GM19240 (cell line): Measurements from ENCODE around the gene C6orf62.
"Not testable (repeated sequence)": the region's sequence is repeated elsewhere in the genome, so short reads cannot be mapped to it uniquely, and the experiment has no call there.

Experiments used
- DNase-seq: peaks from one replicate; pipeline ENCODE4 v3.0.0; 2011; ENCODE audit warnings: low spot score; ENCODE audit not compliant: insufficient read length

The C6orf62 gene

DNA sequence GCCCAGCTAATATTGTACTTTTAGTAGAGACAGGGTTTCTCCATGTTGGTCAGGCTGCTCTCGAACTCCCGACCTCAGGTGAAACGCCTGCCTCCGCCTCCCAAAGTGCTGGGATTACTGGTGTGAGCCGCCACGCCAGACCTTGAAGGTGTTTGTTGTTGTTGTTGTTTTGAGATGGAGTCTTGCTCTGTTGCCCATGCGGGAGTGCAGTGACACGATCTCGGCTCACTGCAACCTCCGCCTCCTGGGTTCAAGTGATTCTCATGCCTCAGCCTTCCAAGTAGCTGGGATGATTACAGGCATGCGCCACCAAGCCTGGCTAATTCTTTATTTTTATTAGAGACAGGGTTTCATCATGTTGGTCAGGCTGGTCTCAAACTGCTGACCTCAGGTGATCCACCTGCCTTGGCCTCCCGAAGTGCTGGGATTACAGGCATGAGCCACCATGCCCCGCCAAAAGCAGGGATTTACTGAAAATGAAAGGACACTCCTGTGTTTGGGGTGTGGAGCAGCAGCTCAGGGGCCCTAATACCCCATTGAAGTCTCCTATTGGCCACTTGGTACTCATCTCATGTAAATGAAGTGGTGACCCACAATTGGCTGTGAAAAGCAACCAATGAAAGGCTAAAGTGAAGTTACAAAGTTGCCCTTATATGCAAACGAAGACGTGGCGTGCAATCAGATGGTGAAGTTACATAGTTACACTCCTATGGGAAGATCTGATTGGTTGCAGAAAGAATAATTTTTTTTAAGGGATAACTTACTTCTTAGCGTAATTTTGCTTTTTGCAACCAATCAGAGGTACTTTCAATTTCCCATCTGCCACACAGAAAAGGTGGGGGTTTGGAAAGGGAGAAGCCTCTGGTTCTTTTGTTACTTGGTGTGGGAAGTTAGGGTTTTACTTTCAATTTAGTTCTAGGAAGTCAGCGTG lies 50.6 kb downstream of the C6orf62 start:
- not testable (repeated sequence) for DNase-seq

DNA sequence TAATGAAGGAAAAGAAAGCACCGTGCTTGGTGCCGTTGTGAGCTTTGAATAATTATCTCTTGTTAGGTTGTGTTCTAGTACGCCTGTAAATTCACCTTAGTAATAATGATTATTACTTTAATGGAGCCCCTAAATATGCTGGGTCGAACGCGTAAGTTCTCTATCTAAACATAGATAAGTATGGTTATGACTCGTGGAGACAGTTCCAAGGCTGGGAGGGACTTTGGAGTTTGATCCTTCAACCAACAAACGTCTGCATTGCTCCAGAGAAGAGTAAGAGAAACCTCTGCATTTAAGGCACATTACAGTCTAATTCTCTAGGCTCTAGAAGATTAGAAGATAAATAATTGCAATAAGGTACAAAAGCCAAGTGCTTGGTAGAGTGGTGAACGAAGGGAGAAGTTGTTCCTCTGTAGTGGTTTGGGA lies 51.6 kb downstream of the C6orf62 start:
- no peak for DNase-seq

DNA sequence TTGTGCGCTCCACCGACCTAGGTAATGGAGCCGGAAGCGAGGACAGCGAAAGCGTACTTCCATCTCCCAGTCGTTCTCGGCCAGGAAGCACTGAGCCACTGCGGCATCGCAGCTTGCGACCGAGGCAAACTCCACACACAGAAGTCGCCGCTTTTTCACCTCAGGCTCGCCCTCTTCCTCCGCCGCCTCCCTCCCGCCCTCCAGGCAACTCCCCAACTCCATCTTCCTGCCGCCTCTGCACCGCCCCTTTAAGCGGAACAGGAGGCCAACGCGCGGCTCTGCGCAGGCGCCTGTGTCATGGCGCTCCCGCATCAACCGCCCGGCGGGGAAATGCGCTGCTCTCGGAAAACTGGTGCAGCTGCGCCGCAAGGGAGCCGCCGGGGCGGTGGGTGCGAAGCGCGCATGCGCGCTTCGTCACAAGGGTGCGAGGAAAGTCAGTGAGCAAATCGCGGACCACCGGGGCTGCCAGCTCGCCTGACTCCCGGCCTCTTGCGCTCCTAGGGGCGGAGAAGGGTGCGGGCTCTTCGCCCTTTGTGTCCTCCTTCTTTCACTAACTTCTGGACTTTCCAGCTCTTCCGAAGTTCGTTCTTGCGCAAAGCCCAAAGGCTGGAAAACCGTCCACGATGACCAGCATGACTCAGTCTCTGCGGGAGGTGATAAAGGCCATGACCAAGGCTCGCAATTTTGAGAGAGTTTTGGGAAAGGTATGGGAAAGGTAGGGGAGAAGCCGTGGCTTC lies 52.1 kb downstream of the C6orf62 start, which contains the start of the genes ACOT13 and TDP2:
TSS of gene ACOT13 (plus strand) at position 437 of the 737 bp plus-strand sequence. CDS start at position 624, 187 bp downstream.
TSS of gene TDP2 (minus strand) at position 259 of the 737 bp plus-strand sequence. CDS start at position 222, 37 bp downstream.
- DNase-seq, result peak; percentile 66

DNA sequence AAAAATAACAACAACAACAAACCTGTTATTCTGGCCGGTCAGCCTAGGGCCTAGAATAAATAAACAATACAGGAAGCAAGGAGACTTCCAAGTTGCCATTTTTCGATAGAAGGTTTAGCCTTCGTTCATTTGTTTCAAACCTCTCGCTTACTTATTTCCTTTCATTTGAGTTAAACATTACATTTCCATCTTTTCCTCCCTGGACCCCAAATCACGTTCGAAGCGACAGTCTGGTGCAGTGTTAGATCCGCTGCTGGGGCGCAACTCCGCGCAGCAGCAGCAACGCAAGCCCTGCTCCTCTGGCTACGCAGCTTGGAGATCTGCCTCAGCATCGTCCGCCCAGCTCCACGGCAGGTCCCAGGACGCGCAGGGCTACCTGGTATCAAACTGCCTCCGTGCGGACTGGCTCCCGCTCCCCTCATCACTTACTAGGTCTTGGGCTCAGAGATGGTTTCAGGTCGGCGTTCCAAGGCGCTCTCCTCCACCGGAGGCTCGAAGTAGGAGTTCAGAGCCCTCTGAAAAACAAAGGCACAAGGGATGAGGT lies 52.8 kb downstream of the C6orf62 start:
- DNase-seq, result no peak

DNA sequence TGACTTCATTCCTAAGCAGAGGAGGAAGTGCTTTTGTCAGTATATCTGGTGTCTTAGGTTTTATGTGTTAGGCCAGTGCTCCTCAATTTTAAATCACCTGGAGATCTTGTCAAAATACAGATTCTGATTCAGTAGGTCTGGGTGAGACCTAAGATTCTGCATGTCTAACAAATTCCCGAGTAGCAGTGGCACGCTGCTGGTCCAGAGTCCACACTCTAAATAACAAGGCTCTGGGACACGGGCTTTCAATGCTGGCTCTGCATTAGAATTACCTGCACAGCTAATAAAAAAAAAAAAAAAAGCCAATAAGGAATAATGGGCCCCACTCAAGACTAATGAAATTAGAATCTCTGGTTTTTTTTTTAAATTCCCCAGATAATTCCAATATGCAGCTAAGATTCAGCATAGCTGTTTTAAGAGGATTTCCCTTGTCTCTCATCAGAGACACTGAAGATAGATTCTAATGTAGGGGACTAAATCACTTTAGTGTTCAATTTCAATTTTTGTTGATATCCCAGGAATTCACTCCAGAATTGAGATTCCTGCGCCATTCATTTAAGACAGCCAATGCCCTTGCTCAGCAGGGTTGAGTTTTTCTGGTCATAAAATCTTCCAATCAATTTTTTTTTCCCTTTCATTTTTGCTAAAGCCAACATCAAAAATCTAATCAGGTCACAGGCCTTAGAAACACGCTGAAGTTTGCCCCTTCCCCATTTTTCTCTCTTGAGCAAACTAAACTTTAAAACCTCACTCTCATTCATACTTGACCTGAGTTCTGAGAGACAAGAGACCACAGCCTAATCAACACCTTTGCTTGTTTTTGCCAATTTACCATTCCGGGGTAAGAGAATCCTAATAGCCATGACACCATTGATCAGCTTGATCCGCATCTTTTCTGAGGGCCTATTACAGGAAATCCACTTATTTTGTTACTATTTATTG lies 54.6 kb downstream of the C6orf62 start:
- DNase-seq, result no peak

DNA sequence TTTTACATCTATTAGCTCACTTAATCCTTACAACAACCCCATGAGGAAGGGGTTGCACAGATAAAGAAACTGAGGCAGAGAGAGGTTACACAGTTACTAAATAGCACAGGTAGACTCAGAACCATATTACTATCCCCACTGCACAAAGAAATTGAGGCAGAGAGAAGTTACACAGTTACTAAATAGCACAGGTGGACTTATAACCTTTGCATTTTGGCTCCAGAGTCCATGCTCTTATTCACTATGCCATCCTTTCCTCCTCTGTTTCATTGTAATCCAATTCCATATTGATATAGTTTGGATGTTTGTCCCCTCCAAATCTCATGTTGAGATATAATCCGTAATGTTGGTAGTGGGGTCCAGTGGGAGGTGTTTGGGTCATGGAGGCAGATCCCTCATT lies 55.8 kb downstream of the C6orf62 start:
- DNase-seq, result no peak

DNA sequence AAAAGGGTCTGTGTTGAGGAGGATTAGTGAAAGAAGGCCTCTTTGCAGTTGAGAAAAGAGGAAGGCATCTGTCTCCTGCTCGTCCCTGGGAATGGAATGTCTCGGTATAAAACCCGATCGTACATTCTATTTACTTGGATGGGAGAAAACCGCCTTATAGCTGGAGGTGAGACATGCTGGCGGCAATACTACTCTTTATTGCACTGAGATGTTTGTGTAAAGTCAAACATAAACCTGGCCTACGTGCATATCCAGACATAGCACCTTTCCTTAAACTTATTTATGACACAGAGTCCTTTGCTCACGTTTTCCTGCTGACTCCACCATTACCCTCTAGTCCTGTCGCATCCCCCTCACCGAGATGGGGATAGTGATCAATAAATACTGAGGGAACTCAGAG lies 56.7 kb downstream of the C6orf62 start:
- DNase-seq, result no peak

- not testable (repeated sequence) for DNase-seq
Observed at GRCh38 chr6:24661759-24662158, 57.2 kb downstream of the C6orf62 start.

GRCh38 chr6:24660105-24660504 lies 58.8 kb downstream of the C6orf62 start:
- DNase-seq, result no peak

DNA sequence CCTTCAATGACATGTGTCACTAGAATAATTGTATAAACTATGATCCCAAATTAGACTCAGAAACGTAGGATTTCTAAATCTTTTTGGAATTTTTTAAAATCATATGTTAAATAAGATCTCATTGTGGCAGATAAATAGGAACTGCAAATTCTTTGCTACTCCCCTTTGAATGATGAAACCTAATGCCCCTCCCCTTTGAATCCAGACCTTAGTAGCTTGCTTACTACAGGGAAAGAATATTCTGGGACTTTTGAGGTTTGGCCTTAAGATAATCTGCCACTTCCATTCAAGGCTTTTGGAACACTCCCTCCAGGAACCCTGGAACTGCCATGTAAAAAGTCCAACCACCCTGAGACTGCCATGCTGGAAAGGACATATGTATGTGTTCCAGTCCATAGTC lies 59.4 kb downstream of the C6orf62 start:
- DNase-seq, result no peak

GRCh38 chr6:24658573-24659560 lies 60.1 kb downstream of the C6orf62 start:
- no peak for DNase-seq

GRCh38 chr6:24655215-24655614 lies 63.7 kb downstream of the C6orf62 start:
- no peak for DNase-seq
